Glutamatergic neuron (in vitro differentiated cells): ENCODE results near the gene NEUROD2. TPM values are rescaled to one million over a fixed set of nuclear protein-coding genes. Genes with fewer than 3 reads are reported as not detected.

ENCODE experiments used
- DNase-seq: peaks from one replicate; pipeline ENCODE4 v3.0.0; 2022
- H3K27ac Mint-ChIP-seq: one replicate; pipeline ENCODE4 v1.8.0; 2020; ENCODE audit warnings: mild to moderate bottlenecking, mixed read lengths, inconsistent platforms; ENCODE audit not compliant: unreplicated experiment
- H3K27me3 Mint-ChIP-seq: one replicate; pipeline ENCODE4 v1.8.0; 2020; ENCODE audit warnings: mild to moderate bottlenecking, moderate library complexity, mixed read lengths, inconsistent platforms; ENCODE audit not compliant: unreplicated experiment
- H3K36me3 Mint-ChIP-seq: one replicate; pipeline ENCODE4 v1.8.0; 2020; ENCODE audit warnings: mild to moderate bottlenecking, mixed read lengths, inconsistent platforms; ENCODE audit not compliant: unreplicated experiment
- H3K4me1 Mint-ChIP-seq: one replicate; pipeline ENCODE4 v1.8.0; 2020; ENCODE audit warnings: mild to moderate bottlenecking, low read depth, mixed read lengths, inconsistent platforms; ENCODE audit not compliant: unreplicated experiment
- H3K4me3 Mint-ChIP-seq: one replicate; pipeline ENCODE4 v1.8.0; 2020; ENCODE audit warnings: mild to moderate bottlenecking, mixed read lengths, inconsistent platforms; ENCODE audit not compliant: unreplicated experiment
- H3K9me3 Mint-ChIP-seq: one replicate; pipeline ENCODE4 v1.8.0; 2020; ENCODE audit warnings: mild to moderate bottlenecking, moderate library complexity, mixed read lengths, inconsistent platforms; ENCODE audit not compliant: unreplicated experiment
- total RNA-seq: library from RNA; stranded (reverse); fragmentation: NEBNext Ultra II Directional; extraction: Animal tissue kit (Norgen Biotek cat#: 25700); gene quantifications from one replicate; pipeline ENCODE4 v1.2.1, GENCODE V29; 2021; ENCODE audit not compliant: unreplicated experiment
- TF ChIP-seq, protein P1 (sequence below): fragments of 200-600 bp; sonication (generic); IDR thresholded peaks from one replicate; pipeline ENCODE4 v1.5.0; 2021; ENCODE audit not compliant: partially characterized antibody, unreplicated experiment

The NEUROD2 gene
- total RNA-seq, 1 donor from 2014 or later, result 6.3 TPM

GRCh38 chr17:39603304-39604016 is 4.3 kb downstream of the NEUROD2 start:
- Mint-ChIP-seq H3K36me3 (no peaks in the 10 kb centered on the region), H3K9me3 (peaks cover 5% of the 10 kb centered on the region), H3K27ac (no peak overlapping the region), H3K4me1 (peaks cover 33% of the 10 kb centered on the region), H3K27me3 (peaks cover 37% of the 10 kb centered on the region), H3K4me3 (peak overlapping the region; percentile 30)
- TF ChIP-seq, protein P1, sequence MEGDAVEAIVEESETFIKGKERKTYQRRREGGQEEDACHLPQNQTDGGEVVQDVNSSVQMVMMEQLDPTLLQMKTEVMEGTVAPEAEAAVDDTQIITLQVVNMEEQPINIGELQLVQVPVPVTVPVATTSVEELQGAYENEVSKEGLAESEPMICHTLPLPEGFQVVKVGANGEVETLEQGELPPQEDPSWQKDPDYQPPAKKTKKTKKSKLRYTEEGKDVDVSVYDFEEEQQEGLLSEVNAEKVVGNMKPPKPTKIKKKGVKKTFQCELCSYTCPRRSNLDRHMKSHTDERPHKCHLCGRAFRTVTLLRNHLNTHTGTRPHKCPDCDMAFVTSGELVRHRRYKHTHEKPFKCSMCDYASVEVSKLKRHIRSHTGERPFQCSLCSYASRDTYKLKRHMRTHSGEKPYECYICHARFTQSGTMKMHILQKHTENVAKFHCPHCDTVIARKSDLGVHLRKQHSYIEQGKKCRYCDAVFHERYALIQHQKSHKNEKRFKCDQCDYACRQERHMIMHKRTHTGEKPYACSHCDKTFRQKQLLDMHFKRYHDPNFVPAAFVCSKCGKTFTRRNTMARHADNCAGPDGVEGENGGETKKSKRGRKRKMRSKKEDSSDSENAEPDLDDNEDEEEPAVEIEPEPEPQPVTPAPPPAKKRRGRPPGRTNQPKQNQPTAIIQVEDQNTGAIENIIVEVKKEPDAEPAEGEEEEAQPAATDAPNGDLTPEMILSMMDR, result no peak
- no peak for DNase-seq

DNA sequence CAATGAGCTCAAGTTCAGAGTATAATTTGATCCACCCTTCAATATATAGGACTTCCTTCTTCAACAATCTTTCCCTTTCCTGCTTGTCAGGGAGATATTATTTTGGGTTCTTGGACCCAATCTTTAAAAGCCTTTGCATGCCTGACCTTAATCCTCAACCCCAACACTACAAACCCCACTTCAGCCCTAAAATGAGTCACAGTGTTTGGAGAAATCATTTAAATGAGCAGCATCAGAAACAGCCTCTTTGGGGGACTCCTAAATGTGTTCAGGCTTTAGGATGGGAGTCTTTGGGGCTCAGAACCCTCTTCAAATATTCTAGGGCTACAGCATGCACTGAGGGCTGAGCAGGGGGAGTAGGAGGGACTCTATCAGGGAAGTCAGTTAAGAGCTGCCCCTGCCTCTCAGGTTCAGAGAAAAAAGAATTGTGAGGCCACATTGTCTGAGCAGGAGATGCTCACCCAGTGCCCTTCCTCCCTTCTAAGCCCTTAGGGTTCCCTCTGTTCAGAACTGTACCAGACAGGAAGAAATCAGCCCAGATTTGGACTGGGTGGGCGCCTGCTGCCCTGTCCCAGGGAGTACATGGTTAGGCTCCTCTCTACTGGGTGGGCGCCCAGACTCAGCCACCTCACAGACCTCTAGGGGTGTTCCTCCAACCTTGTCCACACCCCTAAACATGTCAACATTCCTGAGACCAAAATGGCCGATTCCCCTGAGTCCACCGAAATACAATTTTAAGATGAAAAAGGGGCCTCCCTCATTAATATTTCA is 5.0 kb downstream of the NEUROD2 start:
- H3K27me3 Mint-ChIP-seq, result peaks cover 37% of the 10 kb centered on the region
- peaks cover 9% of the 10 kb centered on the region for H3K9me3 Mint-ChIP-seq
- DNase-seq, result no peak
- H3K4me1 Mint-ChIP-seq, result peaks cover 37% of the 10 kb centered on the region
- no peak overlapping the region for H3K27ac Mint-ChIP-seq
- peak overlapping the region; percentile 30 for H3K4me3 Mint-ChIP-seq
- H3K36me3 Mint-ChIP-seq, result no peaks in the 10 kb centered on the region
- TF ChIP-seq, protein P1, result no peak

GRCh38 chr17:39601758-39602532 is 5.8 kb downstream of the NEUROD2 start:
- H3K36me3 Mint-ChIP-seq, result no peaks in the 10 kb centered on the region
- no peak for DNase-seq
- H3K4me3 Mint-ChIP-seq, result no peak overlapping the region
- H3K27ac Mint-ChIP-seq, result no peak overlapping the region
- TF ChIP-seq, protein P1, result no peak
- peaks cover 10% of the 10 kb centered on the region for H3K9me3 Mint-ChIP-seq
- H3K27me3 Mint-ChIP-seq, result peaks cover 42% of the 10 kb centered on the region
- H3K4me1 Mint-ChIP-seq, result peaks cover 38% of the 10 kb centered on the region

- Mint-ChIP-seq H3K9me3 (peaks cover 11% of the 10 kb centered on the region), H3K4me3 (peak overlapping the region; percentile 20), H3K4me1 (peaks cover 39% of the 10 kb centered on the region), H3K27me3 (peaks cover 44% of the 10 kb centered on the region), H3K27ac (no peak overlapping the region), H3K36me3 (no peaks in the 10 kb centered on the region)
- DNase-seq, result no peak
- TF ChIP-seq, protein P1, result no peak
Measured at GRCh38 chr17:39600997-39601597, 6.6 kb downstream of the NEUROD2 start.
